ENCODE results near the gene IFI30. TPM values are rescaled to one million over a fixed set of nuclear protein-coding genes. Genes with fewer than 3 reads are reported as not detected.

The IFI30 gene
- total and polyA plus RNA-seq, 2 donors (not counting 3 experiments of a cell fraction or from before 2014, with no cell fraction given) = 1.1 to 1.6 TPM

DNA sequence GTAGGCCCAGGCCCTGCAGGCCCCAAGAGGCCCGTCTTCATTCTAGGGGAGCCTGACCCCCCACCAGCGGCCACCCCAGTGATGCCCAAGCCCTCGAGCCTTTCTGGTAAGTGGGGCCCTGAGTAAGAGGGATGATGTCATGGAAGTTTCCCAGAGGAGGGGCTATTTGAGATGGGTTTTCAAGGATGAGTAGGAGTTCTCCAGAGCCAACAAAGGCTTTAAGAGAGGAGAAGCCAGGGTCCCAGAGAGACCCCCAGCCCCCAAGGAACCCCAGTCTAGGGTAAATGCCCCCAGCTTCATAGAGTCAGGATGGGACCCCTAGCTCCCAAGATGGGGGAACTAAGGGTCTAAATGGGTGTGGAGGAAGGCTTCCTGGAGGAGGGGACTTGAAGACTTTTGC, 29.7 kb upstream of the IFI30 start:
- no peaks in the 10 kb centered on the region for H3K27me3 ChIP-seq (ENCODE audit: control insufficient read depth in 2 of 2, insufficient read depth in 2 of 2, low read length in 2 of 2)
- no peak overlapping the region for H3K9ac ChIP-seq (replicated peaks; ENCODE audit: extremely low read depth, insufficient read depth, low read length)
- dilution Hi-C loops (cut with MboI; ENCODE audit: extremely low pct_ligation_motif_present, low sequenced_read_pairs) (no loop called here), intact Hi-C loops (cut with micrococcal nuclease) (no loop called here)
- H2AFZ ChIP-seq (ENCODE audit: low read depth, low read length) = no peak overlapping the region
- H3K27ac ChIP-seq (ENCODE audit: insufficient read depth, low read depth, low read length) = no peak overlapping the region
- H3K4me2 ChIP-seq (ENCODE audit: insufficient read depth, low read length) = no peak overlapping the region
- no peak for FAIRE-seq
- no peak overlapping the region for H3K4me3 ChIP-seq (replicated peaks in 1 of 3; ENCODE audit: insufficient read depth in 1 of 3, low read depth in 1 of 3, low read length in 3 of 3)
- no peaks in the 10 kb centered on the region for H3K36me3 ChIP-seq (ENCODE audit: control insufficient read depth in 2 of 2, extremely low read depth in 1 of 2, insufficient read depth in 2 of 2, low read length in 2 of 2)
- DNase-seq (ENCODE audit: low read depth, low spot score) = no peak
- no peaks in the 10 kb centered on the region for H3K4me1 ChIP-seq (ENCODE audit: control insufficient read depth, extremely low read depth, insufficient read depth, low read length)
- ChIA-PET POLR2A (no interaction called here), CTCF (interaction anchor here (4.1 kb wide), 1 partner anchor 31 kb away, joined by 17 read pairs; no protein-coding TSS in a partner anchor)
- TF ChIP-seq FOS (IDR thresholded peaks at IDR 0.05; ENCODE audit: borderline replicate concordance, insufficient read depth, low read length) = no peak
- TF ChIP-seq, protein P1, sequence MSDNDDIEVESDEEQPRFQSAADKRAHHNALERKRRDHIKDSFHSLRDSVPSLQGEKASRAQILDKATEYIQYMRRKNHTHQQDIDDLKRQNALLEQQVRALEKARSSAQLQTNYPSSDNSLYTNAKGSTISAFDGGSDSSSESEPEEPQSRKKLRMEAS (IDR thresholded peaks at IDR 0.05; ENCODE audit: insufficient read depth, insufficient read length) = no peak
- TF ChIP-seq POLR2A (IDR thresholded peaks at IDR 0.05; ENCODE audit: low read depth, low read length) = no peak
- no peak for TF ChIP-seq GATA2 (IDR thresholded peaks at IDR 0.05; ENCODE audit: insufficient read depth, insufficient read length, low read depth, low read length)
- TF ChIP-seq, protein P2, sequence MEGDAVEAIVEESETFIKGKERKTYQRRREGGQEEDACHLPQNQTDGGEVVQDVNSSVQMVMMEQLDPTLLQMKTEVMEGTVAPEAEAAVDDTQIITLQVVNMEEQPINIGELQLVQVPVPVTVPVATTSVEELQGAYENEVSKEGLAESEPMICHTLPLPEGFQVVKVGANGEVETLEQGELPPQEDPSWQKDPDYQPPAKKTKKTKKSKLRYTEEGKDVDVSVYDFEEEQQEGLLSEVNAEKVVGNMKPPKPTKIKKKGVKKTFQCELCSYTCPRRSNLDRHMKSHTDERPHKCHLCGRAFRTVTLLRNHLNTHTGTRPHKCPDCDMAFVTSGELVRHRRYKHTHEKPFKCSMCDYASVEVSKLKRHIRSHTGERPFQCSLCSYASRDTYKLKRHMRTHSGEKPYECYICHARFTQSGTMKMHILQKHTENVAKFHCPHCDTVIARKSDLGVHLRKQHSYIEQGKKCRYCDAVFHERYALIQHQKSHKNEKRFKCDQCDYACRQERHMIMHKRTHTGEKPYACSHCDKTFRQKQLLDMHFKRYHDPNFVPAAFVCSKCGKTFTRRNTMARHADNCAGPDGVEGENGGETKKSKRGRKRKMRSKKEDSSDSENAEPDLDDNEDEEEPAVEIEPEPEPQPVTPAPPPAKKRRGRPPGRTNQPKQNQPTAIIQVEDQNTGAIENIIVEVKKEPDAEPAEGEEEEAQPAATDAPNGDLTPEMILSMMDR (IDR thresholded peaks at IDR 0.05; ENCODE audit: extremely low read depth in 1 of 2, insufficient read depth in 1 of 2, low read depth in 1 of 2, low read length in 2 of 2) = no peak
- no peak for TF ChIP-seq JUN (IDR thresholded peaks at IDR 0.05; ENCODE audit: borderline replicate concordance, insufficient read depth, insufficient read length, low read depth)
- TF ChIP-seq POLR2AphosphoS5 (IDR thresholded peaks at IDR 0.05; ENCODE audit: insufficient read depth, low read depth, low read length) = no peak
- no peak for TF ChIP-seq MYC (IDR thresholded peaks at IDR 0.05; ENCODE audit: low read depth, low read length)
- no peak for TF ChIP-seq EZH2 (IDR thresholded peaks at IDR 0.05; ENCODE audit: borderline replicate concordance, low read depth, low read length, severe bottlenecking)
- no peaks in the 10 kb centered on the region for H3K9me3 ChIP-seq (replicated peaks; ENCODE audit: control insufficient read depth, insufficient read depth, low read length)
- no peaks in the 10 kb centered on the region for H3K9me1 ChIP-seq (replicated peaks; ENCODE audit: control insufficient read depth, extremely low read depth, insufficient read depth, low read length)
- no TSS peak for BruUV-seq (replicated peaks)
- H4K20me1 ChIP-seq (replicated peaks; ENCODE audit: control insufficient read depth, extremely low read depth, insufficient read depth, low read length) = no peaks in the 10 kb centered on the region
- no peaks in the 10 kb centered on the region for H3K79me2 ChIP-seq (ENCODE audit: control insufficient read depth, insufficient read depth, low read length)

Data from endothelial cell of umbilical vein (primary cell).